SK-N-SH (cell line): ENCODE data around the gene CDKN2D. TPM values are rescaled to one million over a fixed set of nuclear protein-coding genes. Genes with fewer than 3 reads are reported as not detected.

Experiments used
- CTCF ChIA-PET: fragments of 300-600, 350-600 bp; formaldehyde crosslinking; extraction: SDS; loops from one replicate; lab custom pipeline; 2021; lab: Yijun Ruan, JAX
- POLR2A ChIA-PET: fragments of 350-600 bp; sonication (Branson Sonifier 250); formaldehyde crosslinking; extraction: SDS; loops from one replicate; lab custom pipeline; 2020; ENCODE audit warnings: antibody characterized with exemption, inconsistent platforms; lab: Yijun Ruan, JAX
- DNase-seq: peaks from one replicate; pipeline ENCODE4 v3.0.0; 2012
- H2AFZ ChIP-seq: fragments of 200-600 bp; sonication (generic); 2 replicates; pipeline ENCODE4 v1.8.1; 2016; ENCODE audit warnings: antibody characterized with exemption, mild to moderate bottlenecking, low read depth
- H3F3A ChIP-seq: fragments of 200-600 bp; sonication (generic); replicated peaks from 2 replicates; pipeline ENCODE3; 2016; ENCODE audit warnings: antibody characterized with exemption, mild to moderate bottlenecking; ENCODE audit not compliant: insufficient read depth
- H3K27ac ChIP-seq, 2 experiments: fragments of 200-500 bp in 1 of 2; fragments of 200-600 bp in 1 of 2; sonication (Bioruptor generic) in 1 of 2; sonication (generic), shearing (Covaris generic) in 1 of 2; 2 replicates each; pipeline versions ENCODE4 v1.5.1 to v1.6.1; 2014 to 2016; ENCODE audit warnings: low read depth in 2 of 2, inconsistent platforms in 1 of 2, low read length in 1 of 2, mild to moderate bottlenecking in 1 of 2, mixed read lengths in 1 of 2
- H3K27me3 ChIP-seq: fragments of 200-600 bp; sonication (generic), shearing (Covaris generic); 2 replicates; pipeline ENCODE4 v1.6.1; 2016; ENCODE audit warnings: mixed run types; ENCODE audit not compliant: insufficient read depth
- H3K36me3 ChIP-seq, 2 experiments: fragments of 200-500 bp in 1 of 2; fragments of 200-600 bp in 1 of 2; sonication (Bioruptor generic) in 1 of 2; sonication (generic) in 1 of 2; replicated peaks in 1 of 2; 2 replicates each; pipeline versions ENCODE3 to v1.5.1; 2014 to 2016; ENCODE audit warnings: low read length in 1 of 2, mild to moderate bottlenecking in 1 of 2; ENCODE audit not compliant: insufficient read depth in 2 of 2, control insufficient read depth in 1 of 2
- H3K4me1 ChIP-seq, 2 experiments: fragments of 200-500 bp in 1 of 2; fragments of 200-600 bp in 1 of 2; sonication (Bioruptor generic) in 1 of 2; sonication (generic), shearing (Covaris generic) in 1 of 2; 2 replicates each; pipeline versions ENCODE4 v1.5.1 to v1.6.1; 2014 to 2016; ENCODE audit warnings: low read depth in 1 of 2, low read length in 1 of 2, mixed run types in 1 of 2; ENCODE audit not compliant: insufficient read depth in 2 of 2, control insufficient read depth in 1 of 2
- H3K4me2 ChIP-seq: fragments of 200-600 bp; sonication (generic), shearing (Covaris generic); 2 replicates; pipeline ENCODE4 v1.6.1; 2017; ENCODE audit warnings: mixed run types
- H3K4me3 ChIP-seq, 2 experiments: fragments of 200-500 bp in 1 of 2; fragments of 200-600 bp in 1 of 2; sonication (Bioruptor generic) in 1 of 2; sonication (generic), shearing (Covaris generic) in 1 of 2; 2 replicates each; pipeline versions ENCODE4 v1.5.1 to v1.8.1; 2014 to 2016; ENCODE audit warnings: low read depth in 2 of 2, inconsistent platforms in 1 of 2, low read length in 1 of 2, mild to moderate bottlenecking in 1 of 2, mixed read lengths in 1 of 2, moderate library complexity in 1 of 2
- H3K79me2 ChIP-seq: fragments of 200-600 bp; sonication (generic); 2 replicates; pipeline ENCODE4 v1.8.1; 2017; ENCODE audit warnings: mild to moderate bottlenecking; ENCODE audit not compliant: insufficient read depth
- H3K9ac ChIP-seq: fragments of 200-600 bp; sonication (generic); 2 replicates; pipeline ENCODE4 v1.6.1; 2017; ENCODE audit warnings: mixed run types
- H3K9me2 ChIP-seq: fragments of 200-600 bp; sonication (generic); 2 replicates; pipeline ENCODE4 v1.6.1; 2017; ENCODE audit warnings: mixed run types
- H3K9me3 ChIP-seq: fragments of 200-600 bp; sonication (generic); 2 replicates; pipeline ENCODE4 v1.6.1; 2017; ENCODE audit warnings: mixed run types, mild to moderate bottlenecking, moderate library complexity
- H4K20me1 ChIP-seq: fragments of 200-600 bp; sonication (generic); 2 replicates; pipeline ENCODE4 v1.6.1; 2017; ENCODE audit warnings: mild to moderate bottlenecking, mixed run types; ENCODE audit not compliant: insufficient read depth
- CHD2 ChIP-seq: fragments of 150-350 bp; IDR thresholded peaks from 2 replicates; pipeline ENCODE4 v1.6.1; 2018; ENCODE audit warnings: low read length; ENCODE audit not compliant: partially characterized antibody
- EP300 ChIP-seq, 2 experiments: IDR thresholded peaks; 2 replicates each; pipeline versions ENCODE4 v1.4.0 to v1.6.1; 2012; ENCODE audit warnings: borderline replicate concordance in 1 of 2, low read depth in 1 of 2, low read length in 1 of 2
- FOSL2 ChIP-seq: IDR thresholded peaks from 2 replicates; pipeline ENCODE4 v1.4.0; 2012; ENCODE audit warnings: low read depth, mild to moderate bottlenecking, moderate library complexity, borderline replicate concordance
- FOXM1 ChIP-seq: IDR thresholded peaks from 2 replicates; pipeline ENCODE4 v1.4.0; 2012; ENCODE audit warnings: low read depth, mild to moderate bottlenecking
- MEF2A ChIP-seq: IDR thresholded peaks from 2 replicates; pipeline ENCODE4 v1.4.0; 2012; ENCODE audit warnings: low read depth, borderline replicate concordance
- REST ChIP-seq: IDR thresholded peaks from 2 replicates; pipeline ENCODE4 v1.6.1; 2012; ENCODE audit warnings: mild to moderate bottlenecking, low read depth, low read length, moderate library complexity
- RFX5 ChIP-seq: IDR thresholded peaks from 2 replicates; pipeline ENCODE4 v1.6.1; 2012; ENCODE audit warnings: mild to moderate bottlenecking, improper control_type of control experiment, low read length
- SMC3 ChIP-seq: IDR thresholded peaks from 2 replicates; pipeline ENCODE4 v1.6.1; 2012; ENCODE audit warnings: low read depth, low read length, improper control_type of control experiment
- TEAD4 ChIP-seq: IDR thresholded peaks from 2 replicates; pipeline ENCODE4 v1.4.0; 2012; ENCODE audit warnings: mild to moderate bottlenecking, borderline replicate concordance; ENCODE audit not compliant: insufficient read depth
- USF1 ChIP-seq: IDR thresholded peaks from 2 replicates; pipeline ENCODE4 v1.4.0; 2012; ENCODE audit warnings: low read depth, borderline replicate concordance
- WGBS: methylation state at CpG from one replicate; pipeline ENCODE4 v1.1.6; 2017; ENCODE audit warnings: low lambda C conversion rate; 5-methylcytosine and 5-hydroxymethylcytosine counted together
- polyA plus RNA-seq, 3 experiments: library from polyadenylated mRNA; depleted of rRNA; stranded (reverse); fragments of >200 nt; gene quantifications; 2 replicates each; pipeline ENCODE4 v1.2.3, GENCODE V29; 2012
- TF ChIP-seq, protein P1 (sequence below): IDR thresholded peaks from 2 replicates; pipeline ENCODE4; 2012

Gene CDKN2D
- polyA plus RNA-seq, 1 of the 3 experiments (the other 2 are of a cell fraction) = 13.1 TPM

- TF ChIP-seq CHD2 (no peak), RFX5 (no peak)
- ChIA-PET POLR2A (no interaction called here), CTCF (interaction anchor here (9.1 kb wide), 1 partner anchor 68 kb away, joined by 330 read pairs; no protein-coding TSS in a partner anchor)
These were observed 9.2 kb upstream of the CDKN2D start for GRCh38 chr19:10577951-10578350.

GRCh38 chr19:10575011-10575716 is 6.4 kb upstream of the CDKN2D start:
- 73% methylated on average over 6 of the region's 6 CpGs for WGBS
- H2AFZ ChIP-seq = no peak overlapping the region

More at GRCh38 chr19:10577951-10578350, 9.2 kb upstream of the CDKN2D start:
- H3K4me3 ChIP-seq = no peak overlapping the region
- DNase-seq = no peak
- no peak overlapping the region for H3K9ac ChIP-seq
- no peaks in the 10 kb centered on the region for H3K9me3 ChIP-seq
- no peaks in the 10 kb centered on the region for H3K27me3 ChIP-seq
- H3K4me2 ChIP-seq = no peak overlapping the region
- no peaks in the 10 kb centered on the region for H3K79me2 ChIP-seq
- H3K9me2 ChIP-seq = no peaks in the 10 kb centered on the region
- peaks cover 0 to 3% of the 10 kb centered on the region in 2 experiments; a peak in 1 of 4 replicates for H3K4me1 ChIP-seq
- H2AFZ ChIP-seq = no peak overlapping the region
- no peaks in the 10 kb centered on the region for H3F3A ChIP-seq
- no peaks in the 10 kb centered on the region for H3K36me3 ChIP-seq
- 100% methylated on average over 5 of the region's 6 CpGs for WGBS
- H3K27ac ChIP-seq = no peak overlapping the region
- no peaks in the 10 kb centered on the region for H4K20me1 ChIP-seq

More at GRCh38 chr19:10575011-10575716, 6.4 kb upstream of the CDKN2D start:
- Histone ChIP-seq H3K27ac (no peak overlapping the region), H3K27me3 (no peaks in the 10 kb centered on the region), H4K20me1 (no peaks in the 10 kb centered on the region), H3K4me3 (no peak overlapping the region), H3K4me2 (no peak overlapping the region), H3K9me2 (no peaks in the 10 kb centered on the region), H3F3A (no peaks in the 10 kb centered on the region), H3K9ac (no peak overlapping the region), H3K36me3 (no peaks in the 10 kb centered on the region), H3K9me3 (no peaks in the 10 kb centered on the region), H3K79me2 (no peaks in the 10 kb centered on the region), H3K4me1 (peaks cover 0 to 2% of the 10 kb centered on the region in 2 experiments; a peak in 1 of 4 replicates)
- DNase-seq = no peak
- CTCF ChIA-PET = interaction anchor here (2.3 to 7.6 kb wide), 3 partner anchors 34 to 125 kb away, joined by 8 to 46 read pairs (median 12); no protein-coding TSS in a partner anchor
- POLR2A ChIA-PET = no interaction called here
- no peak for TF ChIP-seq MEF2A
- TF ChIP-seq TEAD4 = no peak
- no peak for TF ChIP-seq USF1
- TF ChIP-seq SMC3 = no peak
- TF ChIP-seq FOXM1 = no peak
- no peak for TF ChIP-seq EP300 (IDR thresholded peaks at IDR 0.05; ENCODE audit: borderline replicate concordance in 1 of 2, low read depth in 1 of 2, low read length in 1 of 2)
- no peak for TF ChIP-seq FOSL2
- TF ChIP-seq, protein P1, sequence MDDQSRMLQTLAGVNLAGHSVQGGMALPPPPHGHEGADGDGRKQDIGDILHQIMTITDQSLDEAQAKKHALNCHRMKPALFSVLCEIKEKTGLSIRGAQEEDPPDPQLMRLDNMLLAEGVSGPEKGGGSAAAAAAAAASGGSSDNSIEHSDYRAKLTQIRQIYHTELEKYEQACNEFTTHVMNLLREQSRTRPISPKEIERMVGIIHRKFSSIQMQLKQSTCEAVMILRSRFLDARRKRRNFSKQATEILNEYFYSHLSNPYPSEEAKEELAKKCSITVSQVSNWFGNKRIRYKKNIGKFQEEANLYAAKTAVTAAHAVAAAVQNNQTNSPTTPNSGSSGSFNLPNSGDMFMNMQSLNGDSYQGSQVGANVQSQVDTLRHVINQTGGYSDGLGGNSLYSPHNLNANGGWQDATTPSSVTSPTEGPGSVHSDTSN = no peak
- TF ChIP-seq REST = no peak
